HS-27A (cell line): ENCODE data around the gene SLC2A6.

Experiments
- DNase-seq: peaks from one replicate; pipeline ENCODE4 v3.0.0-alpha.2; 2012; ENCODE audit warnings: low read depth, missing footprints

SLC2A6 gene, protein sequence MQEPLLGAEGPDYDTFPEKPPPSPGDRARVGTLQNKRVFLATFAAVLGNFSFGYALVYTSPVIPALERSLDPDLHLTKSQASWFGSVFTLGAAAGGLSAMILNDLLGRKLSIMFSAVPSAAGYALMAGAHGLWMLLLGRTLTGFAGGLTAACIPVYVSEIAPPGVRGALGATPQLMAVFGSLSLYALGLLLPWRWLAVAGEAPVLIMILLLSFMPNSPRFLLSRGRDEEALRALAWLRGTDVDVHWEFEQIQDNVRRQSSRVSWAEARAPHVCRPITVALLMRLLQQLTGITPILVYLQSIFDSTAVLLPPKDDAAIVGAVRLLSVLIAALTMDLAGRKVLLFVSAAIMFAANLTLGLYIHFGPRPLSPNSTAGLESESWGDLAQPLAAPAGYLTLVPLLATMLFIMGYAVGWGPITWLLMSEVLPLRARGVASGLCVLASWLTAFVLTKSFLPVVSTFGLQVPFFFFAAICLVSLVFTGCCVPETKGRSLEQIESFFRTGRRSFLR

DNA sequence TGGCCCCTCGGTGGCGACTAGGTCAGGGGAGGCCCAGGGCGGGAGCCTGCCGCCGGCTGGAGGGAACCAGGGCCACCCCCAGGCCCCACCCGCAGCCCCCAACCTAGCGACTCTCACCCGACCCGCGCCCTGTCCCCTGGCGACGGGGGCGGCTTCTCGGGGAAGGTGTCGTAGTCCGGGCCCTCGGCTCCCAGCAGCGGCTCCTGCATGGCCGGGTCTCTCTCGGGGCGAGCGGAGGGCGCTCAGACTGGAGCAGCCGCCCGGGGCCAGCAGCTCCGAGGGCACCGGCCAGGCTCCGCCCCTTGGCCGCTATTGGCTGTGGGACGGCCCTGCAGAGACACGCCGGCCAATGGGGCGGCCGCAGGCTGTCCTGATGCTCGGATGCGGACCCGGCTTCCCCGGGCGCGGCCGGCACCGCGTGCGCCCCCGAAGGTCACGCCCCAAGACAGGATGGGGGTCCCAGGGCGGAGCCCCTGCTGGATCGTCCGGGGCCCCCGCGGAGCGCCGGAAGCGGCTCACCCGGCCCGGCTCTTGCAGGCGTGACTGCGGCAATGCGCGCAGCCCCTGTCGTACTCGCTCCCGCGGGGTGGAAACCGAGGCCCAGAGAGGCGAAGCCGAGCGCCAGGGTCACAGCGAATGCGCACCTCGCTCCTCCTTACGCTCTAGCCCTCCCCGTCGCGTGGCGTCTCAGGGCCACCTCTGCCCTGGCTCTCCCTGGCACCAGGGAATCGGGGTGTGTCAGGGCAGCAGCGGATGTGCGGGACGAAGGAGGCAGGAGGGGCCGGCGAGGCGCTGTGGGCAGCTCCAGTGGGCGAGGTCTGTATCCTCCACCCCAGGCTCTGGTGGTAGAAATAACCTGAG, at the start of gene SLC2A6:
SLC2A6 (minus strand) TSS at position 249 of the 861 bp plus-strand sequence; CDS start at position 209, 40 bp downstream.
- peak; percentile 8 for DNase-seq

DNA sequence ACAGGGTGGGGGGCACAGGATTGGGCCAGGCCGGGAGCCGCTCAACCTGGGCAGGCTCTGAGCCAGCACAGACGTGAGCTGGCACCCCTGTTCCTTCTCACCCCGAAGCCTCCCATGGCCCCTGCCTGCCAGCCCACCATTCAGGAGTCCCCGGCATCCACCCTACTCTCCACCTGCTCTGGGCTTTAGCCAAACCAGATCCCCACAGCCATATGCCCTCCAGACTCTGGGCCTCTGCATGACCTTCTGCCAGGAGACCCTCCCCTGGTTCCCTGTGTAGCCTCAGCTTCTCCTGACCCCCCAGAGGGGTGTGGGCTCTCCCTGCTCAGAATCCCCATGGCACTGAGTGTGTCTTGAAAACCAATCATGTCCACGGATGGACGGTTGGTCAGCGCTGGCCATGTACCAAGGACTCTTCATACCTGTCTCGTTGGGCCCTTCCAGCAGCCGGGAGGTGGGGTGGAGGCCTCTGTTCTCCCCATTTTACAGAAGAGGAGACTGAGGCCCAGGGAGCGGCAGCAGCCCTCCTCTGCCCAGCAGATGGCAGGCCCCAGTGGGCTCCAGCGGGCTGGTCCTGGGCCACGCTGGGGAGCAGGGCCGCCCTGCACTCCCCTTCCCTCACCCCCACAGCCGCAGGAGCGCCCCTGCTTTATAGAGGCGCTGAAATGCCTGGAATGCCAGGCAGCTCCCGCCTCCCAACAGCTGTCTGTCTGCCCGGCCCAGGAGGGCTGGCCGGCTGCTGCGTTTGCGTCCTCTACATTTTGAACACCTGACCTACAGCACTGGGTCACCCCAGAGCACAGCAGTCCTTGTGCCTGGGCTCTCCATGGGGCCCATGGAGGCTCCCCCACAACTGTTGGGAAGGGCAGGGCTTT, 49.3 kb upstream of the SLC2A6 start:
- no peak for DNase-seq

DNA sequence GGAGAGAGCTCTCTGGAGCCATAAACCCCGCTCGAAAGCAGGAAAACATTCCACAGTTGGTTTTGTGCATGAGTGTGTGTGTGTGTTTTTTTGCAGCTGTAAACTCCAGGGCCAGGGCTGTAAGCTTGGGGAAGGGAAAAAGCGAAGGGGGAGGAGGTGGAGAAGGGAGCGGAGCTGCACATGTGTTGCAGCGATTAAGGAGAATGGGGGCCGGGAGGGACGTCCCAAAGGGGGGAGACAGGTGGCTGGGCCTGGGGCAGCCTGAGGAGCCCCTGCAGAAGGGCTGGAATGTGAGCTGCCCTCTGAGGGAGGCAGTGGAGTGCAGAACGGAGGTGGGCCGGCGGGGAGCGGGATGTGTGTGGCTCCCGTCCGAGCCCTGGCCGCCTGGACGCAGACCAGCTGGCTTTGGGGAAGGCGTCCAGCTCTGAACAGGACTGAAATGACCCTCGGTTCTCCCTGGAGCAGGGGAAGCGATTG, 48.6 kb upstream of the SLC2A6 start:
- DNase-seq, result no peak

DNA sequence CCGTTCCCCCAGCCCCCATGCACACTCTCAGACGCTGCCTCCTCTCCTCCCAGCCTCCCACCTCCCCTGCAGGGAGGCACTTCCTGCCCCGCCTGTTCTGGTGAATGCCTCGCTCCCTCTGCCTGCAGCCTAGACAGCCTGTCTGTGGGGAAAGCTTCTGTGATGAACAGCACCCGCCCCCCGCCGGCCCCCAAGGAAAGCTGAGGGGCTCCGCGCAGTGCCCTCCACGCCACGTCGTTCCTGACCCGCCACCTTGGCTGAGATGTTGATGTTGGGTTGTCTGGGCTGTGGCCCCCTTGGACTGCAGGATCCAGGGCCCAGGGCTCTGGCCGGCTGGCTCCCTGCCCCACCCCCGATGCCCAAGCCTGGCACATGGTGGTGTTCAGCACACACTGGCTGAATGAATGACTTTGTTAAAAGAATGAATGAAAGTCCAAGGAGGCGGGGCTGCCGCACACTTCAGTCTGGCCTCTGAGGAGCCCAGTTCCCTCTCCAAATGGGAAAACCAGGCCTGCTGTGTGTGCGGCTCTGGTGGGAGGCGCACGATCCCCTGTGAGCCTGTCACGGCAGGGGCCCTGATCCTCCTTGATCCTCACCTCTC, 47.9 kb upstream of the SLC2A6 start:
- no peak for DNase-seq

DNA sequence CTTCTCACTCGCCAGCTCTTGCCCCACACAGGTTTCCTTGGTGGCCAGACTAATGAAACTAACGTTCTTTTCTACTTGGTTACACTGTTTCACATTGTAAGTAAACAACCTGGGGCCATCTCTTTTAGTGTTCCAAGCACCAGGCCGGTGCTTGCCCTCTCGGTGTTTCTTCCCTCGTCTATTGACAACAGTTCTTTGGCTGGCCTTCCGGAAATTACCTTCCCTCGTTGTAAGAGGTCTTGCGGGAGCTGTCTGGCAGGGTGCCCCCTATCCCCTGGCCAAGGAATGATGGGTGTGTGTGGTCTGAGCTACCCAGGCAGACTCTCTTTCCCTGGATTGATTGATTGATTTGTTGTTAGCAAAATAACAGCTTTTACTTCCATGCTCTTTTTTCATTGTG, 46.8 kb upstream of the SLC2A6 start:
- no peak for DNase-seq

DNA sequence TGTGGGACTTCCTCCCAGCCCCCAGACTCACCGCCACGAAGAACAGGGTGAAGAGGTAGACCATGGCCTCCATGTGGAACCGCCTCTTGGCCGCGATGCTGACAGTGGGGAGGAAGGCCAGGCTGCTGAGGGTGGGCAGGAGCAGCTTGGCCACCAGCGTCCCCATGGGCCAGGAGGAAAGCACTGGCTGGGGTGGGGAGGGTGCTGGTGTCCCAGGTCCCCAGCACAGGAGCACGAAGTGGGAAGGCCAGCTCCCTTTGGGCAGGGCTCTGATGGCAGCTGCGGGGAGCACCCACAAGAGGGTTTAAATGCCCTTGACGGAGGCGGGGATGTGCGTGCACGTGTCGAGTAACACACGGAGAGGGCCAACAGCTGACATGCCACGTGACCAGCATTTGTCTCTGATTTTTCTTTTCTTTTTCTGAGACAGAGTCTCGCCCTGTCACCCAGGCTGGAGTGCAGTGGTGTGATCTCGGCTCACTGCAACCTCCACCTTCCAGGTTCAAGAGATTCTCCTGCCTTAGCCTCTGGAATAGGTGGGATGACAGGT, 45.9 kb upstream of the SLC2A6 start, which contains the start of gene MYMK:
MYMK (minus strand) TSS at position 281 of the 550 bp plus-strand sequence; CDS start at position 166, 115 bp downstream.
- DNase-seq, result no peak

DNA sequence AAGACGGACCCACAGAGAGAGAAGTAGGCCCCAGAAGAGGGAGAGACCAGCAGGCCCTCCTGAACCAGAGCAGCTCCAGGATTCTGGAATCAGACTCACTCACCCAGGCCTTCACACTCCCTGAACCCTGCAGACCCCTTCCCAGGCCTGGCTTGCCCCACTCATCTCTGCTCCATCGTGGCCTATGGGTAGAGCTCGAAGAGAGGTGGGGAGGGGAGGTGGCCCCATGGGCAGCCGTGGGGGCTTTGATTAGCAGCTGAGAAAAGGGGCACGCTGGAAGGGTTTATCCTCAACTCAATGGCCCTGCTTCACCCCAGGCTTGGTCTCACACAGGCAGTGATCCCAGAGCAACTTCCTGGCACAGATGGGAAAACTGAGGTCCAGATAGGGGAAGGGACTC, 45.2 kb upstream of the SLC2A6 start:
- DNase-seq, result no peak

DNA sequence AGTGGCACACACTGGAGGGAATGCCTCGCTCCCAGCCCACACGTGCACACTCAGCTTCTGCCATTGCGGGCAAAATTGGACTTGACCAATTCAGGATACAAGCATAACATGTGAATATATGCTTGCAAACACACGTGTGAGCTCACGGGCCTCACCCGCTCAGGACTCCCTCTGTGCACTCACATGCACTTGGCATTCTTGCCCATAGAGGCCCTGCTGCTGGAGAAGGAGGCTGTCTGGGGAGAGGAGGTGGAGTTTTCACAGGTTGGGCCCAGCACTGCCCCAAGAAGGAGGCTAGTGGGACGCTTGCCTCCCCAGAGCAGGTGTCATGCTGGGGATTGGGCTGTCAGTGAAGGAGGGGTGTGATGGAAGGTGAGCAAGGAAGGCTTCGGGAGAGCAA, 44.2 kb upstream of the SLC2A6 start:
- DNase-seq, result no peak

DNA sequence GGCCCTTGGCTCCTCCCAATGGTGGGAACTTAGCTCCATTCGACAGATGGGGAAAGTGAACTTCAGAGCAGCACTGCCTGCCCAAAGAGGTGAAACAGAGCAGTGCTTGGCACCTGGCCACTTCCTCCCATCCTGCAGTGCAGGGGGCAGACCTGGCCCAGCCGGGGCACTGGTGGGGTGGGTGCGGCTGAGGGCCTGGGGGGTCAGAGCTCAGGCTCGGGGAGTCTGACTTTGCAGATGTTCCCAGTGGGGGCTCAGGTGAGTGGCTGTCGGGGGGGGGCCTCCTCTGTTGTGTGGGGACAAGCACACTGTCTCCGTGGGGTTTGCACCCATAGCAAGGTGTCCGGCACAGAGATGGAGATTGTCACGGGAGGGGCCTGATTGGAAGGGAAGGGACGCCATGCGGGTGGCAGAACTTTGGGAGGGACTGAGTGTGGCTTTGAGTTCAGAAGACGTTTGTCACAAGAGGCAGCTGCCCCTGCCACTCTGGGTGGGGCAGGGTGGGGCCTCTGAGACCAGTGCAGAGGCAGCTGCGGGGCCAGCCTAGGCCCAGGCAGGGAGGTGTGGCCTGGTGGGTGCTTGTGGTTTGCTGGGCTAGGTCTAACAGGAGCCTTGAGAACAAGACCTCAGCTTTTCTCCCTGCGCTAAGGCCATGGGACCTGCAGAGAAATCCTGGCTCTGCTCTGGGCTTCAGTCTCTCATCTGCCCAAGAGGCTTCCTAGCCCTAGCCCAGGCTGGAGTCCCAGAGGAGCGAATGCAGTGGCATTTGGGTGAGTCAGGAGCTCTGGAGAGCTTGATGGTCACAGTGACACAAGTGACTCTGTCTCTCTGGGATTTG, 43.4 kb upstream of the SLC2A6 start:
- no peak for DNase-seq

- no peak for DNase-seq
Measured at GRCh38 chr9:133521122-133522072, 42.5 kb upstream of the SLC2A6 start.

DNA sequence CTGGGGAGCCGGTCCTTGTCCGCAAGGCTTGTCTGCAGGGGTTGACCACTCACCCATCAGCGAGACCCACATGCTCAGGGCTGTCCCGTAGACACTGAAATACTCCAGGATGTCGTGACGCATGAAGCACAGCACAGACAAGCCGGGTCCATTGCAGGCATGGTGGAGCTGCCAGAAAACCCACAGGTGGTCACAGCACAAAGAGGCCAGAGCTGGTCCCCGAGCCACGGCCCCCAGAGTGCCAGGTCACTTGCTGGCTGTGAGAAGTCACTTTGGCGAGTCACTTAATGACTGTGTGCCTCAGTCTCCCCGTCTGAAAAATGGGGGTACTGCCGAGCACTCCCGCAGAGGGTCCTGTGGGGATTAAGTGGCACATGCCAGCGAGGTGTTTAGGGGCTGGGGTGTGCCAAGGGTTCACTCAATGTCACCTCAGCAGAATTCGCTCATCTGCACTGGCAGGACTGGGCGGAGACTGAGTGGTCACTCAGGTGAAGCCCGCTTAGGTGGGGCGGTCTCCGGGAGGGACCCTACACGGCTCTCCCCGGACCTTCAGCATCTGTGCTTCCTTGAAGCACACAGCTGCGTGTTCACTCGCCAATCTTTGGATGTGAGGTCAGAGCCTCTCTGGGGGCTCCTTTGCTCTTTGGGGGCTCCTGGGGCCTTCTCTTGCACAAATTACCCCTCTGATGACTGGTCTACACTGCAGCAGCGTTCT, 41.4 kb upstream of the SLC2A6 start:
- no peak for DNase-seq

DNA sequence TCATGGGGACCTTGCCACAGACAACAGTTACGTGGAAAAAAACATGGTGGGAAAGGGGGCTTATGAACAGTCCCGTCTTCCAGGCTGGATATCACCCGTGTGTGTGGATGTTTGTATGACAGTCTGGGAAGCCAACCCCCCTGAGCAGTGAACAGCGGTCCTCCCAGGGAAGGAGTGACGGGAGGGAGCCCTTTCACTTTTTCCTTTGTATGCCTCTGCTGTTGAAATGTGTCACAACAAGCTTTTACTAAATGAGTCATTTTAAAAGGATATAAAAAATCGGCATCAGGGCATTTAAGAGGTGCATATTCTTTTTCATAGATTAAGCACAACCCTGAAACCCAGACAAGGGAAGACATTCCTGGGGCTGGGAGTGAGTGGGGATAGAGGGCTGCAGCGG, 40.8 kb upstream of the SLC2A6 start:
- DNase-seq, result no peak

DNA sequence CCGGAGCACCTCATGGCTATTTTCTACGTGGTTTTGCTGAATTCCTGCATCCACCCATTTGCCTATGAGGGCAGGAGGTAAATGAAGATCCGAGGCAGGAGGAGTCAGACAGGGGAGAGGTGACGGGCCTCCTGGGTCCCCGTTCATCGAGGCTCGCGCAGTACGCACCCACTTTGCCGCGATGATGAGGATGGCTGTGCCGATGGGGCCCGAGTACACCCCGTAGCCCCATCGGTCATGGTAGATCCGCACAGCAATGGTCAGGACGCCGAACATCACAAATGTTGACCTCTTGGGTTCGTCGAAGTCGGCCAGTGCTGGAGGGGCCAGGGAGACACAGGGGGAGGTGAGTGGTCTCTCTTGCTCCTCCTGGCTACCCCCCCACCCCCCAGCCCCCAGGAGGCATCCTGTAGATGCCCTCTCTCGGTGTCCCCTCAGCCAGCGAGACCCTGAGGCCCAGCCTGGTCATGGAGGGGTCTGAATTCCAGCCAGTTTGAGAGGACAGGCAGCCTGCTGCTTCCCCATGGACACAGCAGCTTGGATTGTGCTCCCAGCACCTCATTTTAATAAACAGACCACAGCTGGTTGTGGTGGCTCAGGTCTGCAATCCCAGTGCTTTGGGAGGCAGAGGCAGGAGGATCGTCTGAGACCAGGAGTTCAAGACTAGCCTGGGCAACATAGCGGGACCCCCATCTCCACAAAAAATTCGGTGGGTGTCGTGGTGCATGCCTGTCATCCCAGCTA, 40.0 kb upstream of the SLC2A6 start:
- DNase-seq, result no peak

GRCh38 chr9:133518200-133518599, 39.3 kb upstream of the SLC2A6 start:
- DNase-seq, result no peak

- DNase-seq, result no peak
Measured at GRCh38 chr9:133517711-133518110, 38.8 kb upstream of the SLC2A6 start.

GRCh38 chr9:133516961-133517350, 38.1 kb upstream of the SLC2A6 start:
- no peak for DNase-seq

DNA sequence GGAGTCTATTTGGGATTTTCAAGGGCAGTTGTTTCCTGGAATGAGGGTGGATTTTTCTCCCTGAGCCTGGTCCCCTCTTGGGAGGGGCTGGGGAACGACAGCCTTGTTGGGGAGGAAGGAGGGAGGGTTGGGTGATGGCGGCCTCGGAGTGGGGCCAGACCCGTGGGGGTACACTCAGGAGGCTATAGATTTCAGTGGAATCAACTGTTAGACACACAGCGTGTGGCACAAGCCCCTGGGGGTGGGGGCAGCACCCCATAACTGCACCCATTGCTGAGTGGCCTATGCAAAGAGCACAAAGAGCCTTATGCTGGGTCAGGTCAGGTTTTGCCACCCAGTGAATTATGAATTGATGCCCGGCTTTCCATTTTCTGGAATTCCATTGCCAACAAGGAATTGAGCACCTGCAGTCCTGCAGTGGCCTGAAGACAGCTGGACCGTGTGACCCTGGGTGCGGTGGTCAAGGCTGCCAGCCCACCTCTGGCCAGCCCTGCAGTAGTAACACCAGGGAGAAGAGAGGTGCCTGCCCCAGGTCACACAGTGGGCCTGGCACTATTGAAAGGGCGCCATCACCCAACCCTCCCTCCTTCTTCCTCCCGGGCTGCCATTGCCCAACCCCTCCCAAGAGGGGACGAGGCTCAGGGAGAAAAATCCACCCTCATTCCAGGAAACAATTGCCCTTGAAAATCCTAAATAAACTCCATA, 37.5 kb upstream of the SLC2A6 start:
- DNase-seq, result no peak
